ENCODE measurements around the gene PRKCH.

GRCh38 chr14:61544448-61545330 is 223.3 kb downstream of the PRKCH start:
- TF ChIP-seq POLR2A (IDR thresholded peaks at IDR 0.05; ENCODE audit: low read depth, low read length) (no peak), POLR2AphosphoS5 (IDR thresholded peaks at IDR 0.05; ENCODE audit: low read depth, low read length) (no peak)
